ENCODE data around the gene ANKRD65.

ANKRD65 gene

GRCh38 chr1:1441002-1441888, 20.2 kb upstream of the ANKRD65 start:
- no peak for DNase-seq

DNA sequence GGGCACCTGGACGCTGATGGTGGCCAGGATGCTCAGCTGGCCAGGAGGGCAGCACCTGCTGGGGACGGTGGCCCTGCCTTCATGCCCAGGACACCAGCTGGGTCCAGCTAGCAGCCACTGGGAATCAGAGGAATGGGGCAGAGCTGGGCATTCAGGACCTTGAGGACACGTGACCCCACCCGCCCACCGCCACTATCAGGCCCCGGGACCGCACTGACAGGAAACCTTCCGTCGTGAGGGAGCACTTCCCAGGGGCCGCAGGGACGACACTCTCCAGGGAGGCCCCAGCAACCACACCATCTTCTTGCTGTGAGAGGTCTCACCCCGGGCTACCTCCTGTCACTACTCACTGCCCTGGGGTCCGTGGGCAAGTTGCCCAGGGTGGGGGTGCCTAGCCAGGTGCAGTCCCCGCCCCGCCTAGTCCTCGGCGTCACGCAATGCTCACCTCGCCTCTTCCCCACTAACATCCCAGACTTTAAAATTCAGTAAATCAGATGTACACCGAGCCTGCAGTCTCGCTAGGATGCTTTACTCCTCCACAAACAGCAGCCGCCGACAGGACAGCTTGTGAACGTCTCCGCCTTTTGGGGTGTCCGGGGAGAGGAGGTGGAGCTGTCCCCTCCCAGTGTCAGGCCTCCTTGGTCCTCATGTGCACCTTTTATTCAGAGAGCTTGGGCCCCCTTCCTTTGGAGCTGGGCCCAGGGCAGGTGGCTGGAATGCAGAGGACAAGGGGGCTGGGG, 19.4 kb upstream of the ANKRD65 start:
- no peak for DNase-seq

DNA sequence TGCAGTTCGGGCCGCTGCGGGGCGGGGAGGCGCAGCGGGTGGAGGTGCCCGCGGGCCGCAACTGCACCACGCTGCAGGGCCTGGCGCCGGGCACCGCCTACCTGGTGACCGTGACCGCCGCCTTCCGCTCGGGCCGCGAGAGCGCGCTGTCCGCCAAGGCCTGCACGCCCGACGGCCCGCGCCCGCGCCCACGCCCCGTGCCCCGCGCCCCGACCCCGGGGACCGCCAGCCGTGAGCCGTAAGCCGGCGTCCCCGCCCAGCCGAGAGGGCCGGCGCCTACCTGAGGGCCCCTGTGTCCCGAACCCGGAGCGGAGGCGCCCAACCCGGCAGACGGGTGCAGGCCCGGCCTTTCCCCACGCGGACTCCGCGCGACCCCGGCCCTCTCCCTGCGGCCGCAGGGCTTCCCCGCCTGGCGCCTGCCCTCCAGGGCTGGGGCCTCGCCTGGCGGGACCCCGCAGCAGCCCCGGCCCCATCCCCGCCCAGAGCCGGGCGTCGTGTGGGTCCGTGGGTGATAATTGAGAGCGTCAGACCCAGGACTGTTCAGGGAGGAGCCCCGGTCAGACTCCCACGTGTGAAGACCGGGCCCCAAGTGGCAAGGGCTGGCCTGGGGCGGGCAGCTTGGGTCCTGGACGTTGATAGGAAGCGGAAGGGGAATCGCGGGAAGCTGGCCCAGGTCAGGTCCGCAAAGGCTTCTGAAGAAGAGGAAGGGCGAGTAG, 18.6 kb upstream of the ANKRD65 start:
- no peak for DNase-seq

GRCh38 chr1:1438531-1439381, 17.7 kb upstream of the ANKRD65 start:
- DNase-seq = no peak

GRCh38 chr1:1437904-1438376, 16.9 kb upstream of the ANKRD65 start:
- no peak for DNase-seq

GRCh38 chr1:1437033-1437903, 16.2 kb upstream of the ANKRD65 start:
- DNase-seq = no peak

DNA sequence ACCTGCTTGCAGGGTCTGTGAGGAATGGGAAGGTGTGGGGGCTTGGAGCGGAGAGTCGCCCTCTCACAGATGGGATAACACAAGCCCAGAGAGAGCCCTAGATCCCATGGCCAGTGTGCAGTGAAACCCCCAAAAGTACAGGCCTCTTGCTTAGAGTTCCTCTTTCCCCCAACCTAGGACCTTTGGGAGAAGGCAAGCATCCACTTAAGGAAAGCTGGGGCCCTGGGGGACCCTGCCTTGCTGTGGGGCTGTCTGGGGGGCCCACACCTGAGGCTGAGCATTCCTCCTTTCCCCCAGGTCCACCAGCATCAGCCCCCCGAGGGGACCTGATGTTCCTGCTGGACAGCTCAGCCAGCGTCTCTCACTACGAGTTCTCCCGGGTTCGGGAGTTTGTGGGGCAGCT, 15.6 kb upstream of the ANKRD65 start:
- no peak for DNase-seq

- DNase-seq = no peak
Observed at GRCh38 chr1:1435911-1436629, 15.0 kb upstream of the ANKRD65 start.

GRCh38 chr1:1435106-1435903, 14.2 kb upstream of the ANKRD65 start, which contains the start of gene VWA1:
TSS of gene VWA1 (plus strand) at chr1:1435690. CDS start at chr1:1435749, 59 bp downstream.
- no peak for DNase-seq

- DNase-seq = no peak
Observed at GRCh38 chr1:1434824-1435105, 13.7 kb upstream of the ANKRD65 start.

DNA sequence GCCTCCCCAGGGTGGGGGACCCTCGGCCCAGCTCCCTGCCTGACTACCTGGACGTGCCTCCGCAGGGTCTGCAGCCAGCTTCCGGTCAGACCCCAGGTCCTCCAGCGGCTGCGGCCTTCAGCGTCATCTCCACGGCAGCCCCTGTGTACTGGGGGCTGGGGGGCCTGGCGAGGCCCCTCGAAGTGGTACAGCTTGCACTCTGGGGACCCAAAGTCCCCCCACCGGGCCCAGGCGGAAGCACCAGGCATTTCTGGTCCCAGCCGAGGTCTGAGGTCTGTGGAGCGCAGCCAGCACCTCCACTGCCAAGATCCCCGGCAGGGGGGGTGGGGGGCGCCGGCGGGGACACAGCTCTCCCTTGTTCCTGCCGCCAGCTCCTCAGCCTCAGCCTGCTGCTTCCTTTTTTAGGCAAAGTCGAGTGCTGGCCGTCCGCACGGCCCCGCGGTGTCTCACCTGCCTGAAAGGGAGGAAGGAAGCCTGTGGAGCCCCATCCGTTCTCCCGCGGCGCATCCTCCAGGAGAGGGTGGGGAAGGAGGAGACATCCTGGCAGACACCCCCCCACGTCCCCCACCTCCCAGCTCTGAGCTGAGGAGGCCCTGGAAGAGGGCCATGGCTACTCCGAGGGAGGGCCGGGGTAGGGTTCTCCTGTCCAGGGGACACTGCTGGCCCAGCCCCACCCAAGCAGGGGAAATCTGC, 13.2 kb upstream of the ANKRD65 start:
- no peak for DNase-seq

DNA sequence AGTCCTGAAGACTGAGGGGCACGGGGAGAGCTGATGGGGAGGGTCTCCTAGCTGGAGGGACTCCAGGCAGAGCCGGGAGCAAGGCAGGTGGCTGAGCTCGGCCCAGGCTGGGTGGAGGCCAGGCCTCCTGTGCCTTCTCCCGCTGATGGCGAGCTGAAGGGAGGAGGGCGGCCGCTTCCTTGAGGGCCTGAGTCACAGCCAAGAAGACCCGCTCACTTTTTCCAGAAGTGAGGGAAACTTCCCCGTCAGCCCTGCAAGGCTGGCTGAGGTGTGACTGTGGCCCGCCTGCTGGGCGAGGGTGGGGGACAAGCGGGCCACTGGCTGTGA, 12.7 kb upstream of the ANKRD65 start:
- no peak for DNase-seq

- DNase-seq = no peak
Observed at GRCh38 chr1:1432951-1433803, 12.1 kb upstream of the ANKRD65 start.

- DNase-seq = no peak
Observed at GRCh38 chr1:1432274-1432950, 11.3 kb upstream of the ANKRD65 start.

DNA sequence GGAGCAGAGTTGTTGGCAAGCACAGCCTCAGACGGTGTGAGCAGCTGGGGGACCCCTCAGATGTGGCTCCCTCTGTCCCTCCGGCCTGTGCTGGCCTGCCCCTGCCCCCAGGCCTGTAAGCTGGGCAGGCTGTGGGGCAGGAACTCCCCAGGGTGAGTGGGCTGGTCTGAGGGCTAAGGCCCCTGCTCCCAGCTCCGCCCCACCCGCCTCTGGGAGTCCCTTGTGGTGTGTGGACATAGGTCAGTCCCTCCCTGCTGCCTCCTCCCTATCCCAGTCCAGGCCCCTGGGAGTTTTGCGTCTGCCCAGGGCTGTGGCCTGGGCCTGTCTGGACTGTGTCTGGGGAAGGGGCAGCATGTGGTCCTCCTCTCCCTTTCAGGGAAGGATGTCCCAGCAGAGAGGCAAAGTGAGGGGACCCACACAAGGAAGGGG, 10.8 kb upstream of the ANKRD65 start:
- no peak for DNase-seq

DNA sequence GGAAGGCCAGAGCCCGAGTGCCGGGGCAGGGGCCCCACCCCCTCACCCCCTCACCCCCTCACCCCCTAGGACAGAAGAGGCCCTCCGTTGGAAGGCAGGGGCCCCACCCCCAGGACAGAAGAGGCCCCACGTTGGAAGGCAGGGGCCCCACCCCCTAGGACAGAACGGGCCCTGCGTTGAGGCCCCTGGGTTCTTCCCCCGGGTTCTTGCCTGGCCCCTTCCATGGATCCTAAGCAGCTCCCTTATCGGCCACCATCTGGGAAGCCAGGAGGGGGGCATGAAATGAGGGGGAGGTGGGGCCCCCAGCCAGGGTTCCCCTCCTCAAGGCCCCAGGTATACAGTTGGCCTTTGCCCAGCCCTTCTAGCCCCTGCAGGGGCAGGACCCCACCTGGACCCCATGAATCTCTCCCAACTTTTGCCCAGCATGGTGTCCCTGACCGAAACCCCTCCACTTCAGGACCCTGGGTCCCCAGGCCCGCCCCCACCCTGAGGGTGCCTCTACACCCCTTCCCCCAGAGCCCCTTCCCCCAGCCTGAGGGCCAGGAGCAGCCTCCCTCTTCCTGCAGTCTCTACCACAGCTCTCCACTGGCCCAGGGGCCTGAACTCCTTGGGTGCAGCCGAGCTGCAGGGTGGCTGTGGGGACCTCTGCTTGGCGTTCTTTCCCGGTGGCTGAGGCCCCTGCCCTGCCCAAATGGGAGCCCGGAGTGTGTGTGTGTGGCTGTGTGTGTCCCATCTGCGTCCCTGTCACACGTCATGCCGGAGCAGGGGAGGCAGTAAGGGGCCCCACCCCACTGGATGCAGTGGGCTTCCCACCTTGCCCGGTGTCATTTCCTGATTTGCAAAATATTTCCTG, 10.1 kb upstream of the ANKRD65 start:
- DNase-seq = no peak

Data from SIG-M5 (cell line).